ENCODE results near the gene RASAL3. TPM values are rescaled to one million over a fixed set of nuclear protein-coding genes. Genes with fewer than 3 reads are reported as not detected.

Gene RASAL3
- total and polyA plus RNA-seq, 2 of the 8 experiments (the other 6 are each of a cell fraction or from before 2014, with no cell fraction given) = 0.19 to 0.63 TPM

GRCh38 chr19:15438124-15438496 lies 26.2 kb downstream of the RASAL3 start:
- Histone ChIP-seq H3K27ac (ENCODE audit: low read depth, low read length) (no peak overlapping the region), H3K27me3 (replicated peaks in 1 of 4; ENCODE audit: control insufficient read depth in 3 of 4, extremely low read depth in 1 of 4, insufficient read depth in 3 of 4, low read length in 3 of 4) (no peaks in the 10 kb centered on the region), H2BK15ac (ENCODE audit: low read length) (no peak overlapping the region), H3K4ac (replicated peaks; ENCODE audit: insufficient read length, low read depth, low read length) (no peak overlapping the region), H3K4me1 (replicated peaks in 1 of 4; ENCODE audit: control insufficient read depth in 3 of 4, insufficient read depth in 4 of 4, low read length in 3 of 4) (peaks cover 0 to 5% (median 3%) of the 10 kb centered on the region in 4 experiments; a peak in 6 of 7 replicates), H3K4me2 (ENCODE audit: insufficient read depth in 1 of 2, low read depth in 2 of 2, low read length in 2 of 2) (no peak overlapping the region), H3K14ac (ENCODE audit: insufficient read length) (no peak overlapping the region), H2AK5ac (ENCODE audit: low read depth, low read length) (no peak overlapping the region), H3K23me2 (ENCODE audit: low read depth, low read length) (peaks cover 4% of the 10 kb centered on the region), H2BK120ac (replicated peaks; ENCODE audit: low read depth, low read length) (no peak overlapping the region), H4K20me1 (replicated peaks in 1 of 2; ENCODE audit: control insufficient read depth in 1 of 2, insufficient read depth in 2 of 2, low read length in 2 of 2) (no peaks in the 10 kb centered on the region), H4K5ac (ENCODE audit: insufficient read length, low read depth, low read length) (no peak overlapping the region), H2AFZ (ENCODE audit: low read length) (no peak overlapping the region), H2BK5ac (ENCODE audit: low read depth, low read length) (no peak overlapping the region), H4K91ac (replicated peaks; ENCODE audit: insufficient read length, low read length) (no peak overlapping the region), H3K4me3 (ENCODE audit: extremely low read depth in 1 of 4, insufficient read depth in 2 of 4, low read depth in 3 of 4, low read length in 4 of 4) (no peak overlapping the region), H3K18ac (ENCODE audit: extremely low read depth, low read length) (no peak overlapping the region), H3K9ac (replicated peaks in 1 of 4; ENCODE audit: extremely low read depth in 1 of 4, low read depth in 3 of 4, low read length in 3 of 4) (no peak overlapping the region), H2BK12ac (ENCODE audit: low read depth, low read length) (no peak overlapping the region), H2BK20ac (ENCODE audit: low read length) (no peak overlapping the region), H4K8ac (ENCODE audit: extremely low read depth, insufficient read depth, low read length) (no peak overlapping the region), H3K56ac (replicated peaks; ENCODE audit: insufficient read length, low read depth, low read length) (no peak overlapping the region), H3K9me3 (ENCODE audit: insufficient read depth in 2 of 2, low read depth in 1 of 2, low read length in 1 of 2) (no peaks in the 10 kb centered on the region), H3K79me2 (ENCODE audit: control insufficient read depth in 1 of 2, insufficient read depth in 2 of 2, low read length in 2 of 2) (no peaks in the 10 kb centered on the region), H3K79me1 (ENCODE audit: low read depth, low read length) (no peaks in the 10 kb centered on the region), H3K36me3 (ENCODE audit: control insufficient read depth in 2 of 4, insufficient read depth in 4 of 4, low read length in 3 of 4) (no peaks in the 10 kb centered on the region), H3K23ac (ENCODE audit: insufficient read length) (no peak overlapping the region)
- TF ChIP-seq KDM4A (IDR thresholded peaks at IDR 0.05; ENCODE audit: low read depth, low read length, severe bottlenecking) (no peak), MAX (IDR thresholded peaks at IDR 0.05) (no peak), PHF8 (conservative IDR thresholded peaks at IDR 0.05; ENCODE audit: low read depth, low read length) (no peak), BACH1 (IDR thresholded peaks at IDR 0.05; ENCODE audit: low read length) (no peak), SP4 (IDR thresholded peaks at IDR 0.05; ENCODE audit: low read length) (no peak)
- DNase-seq (ENCODE audit: low read depth in 1 of 2, low spot score in 2 of 2) (no peak), FAIRE-seq (no peak)
- WGBS, 2 experiments (ENCODE audit: extremely low coverage in 1 of 2, insufficient coverage in 1 of 2, insufficient read length in 1 of 2, insufficient replicate concordance in 2 of 2, low coverage in 1 of 2, low lambda C conversion rate in 2 of 2, missing lambda C conversion rate in 1 of 2) = 82% methylated on average over 2 of the region's 2 CpGs; no CpG with 5 or more reads in 1 of the 2 experiments
- CTCF ChIA-PET (ENCODE audit: partially characterized antibody) = interaction anchor here (0.9 to 7.5 kb wide), 3 partner anchors 10 to 140 kb away, joined by 4 to 48 read pairs (median 8); partner anchors contain the start of gene AKAP8L
- POLR2A ChIA-PET (ENCODE audit: partially characterized antibody) = interaction anchor here (2.6 to 3.1 kb wide), 2 partner anchors 10 to 18 kb away, joined by 8 to 15 read pairs; partner anchors contain the start of gene AKAP8L

Data from H1 (cell line).